Measurements from ENCODE around the gene LRRN4CL. TPM values are rescaled to one million over a fixed set of nuclear protein-coding genes. Genes with fewer than 3 reads are reported as not detected.

Gene LRRN4CL
- total and polyA plus RNA-seq, 2 of the 8 experiments (the other 6 are each of a cell fraction or from before 2014, with no cell fraction given), result 0.05 to 0.26 TPM

- TF ChIP-seq, protein P1, sequence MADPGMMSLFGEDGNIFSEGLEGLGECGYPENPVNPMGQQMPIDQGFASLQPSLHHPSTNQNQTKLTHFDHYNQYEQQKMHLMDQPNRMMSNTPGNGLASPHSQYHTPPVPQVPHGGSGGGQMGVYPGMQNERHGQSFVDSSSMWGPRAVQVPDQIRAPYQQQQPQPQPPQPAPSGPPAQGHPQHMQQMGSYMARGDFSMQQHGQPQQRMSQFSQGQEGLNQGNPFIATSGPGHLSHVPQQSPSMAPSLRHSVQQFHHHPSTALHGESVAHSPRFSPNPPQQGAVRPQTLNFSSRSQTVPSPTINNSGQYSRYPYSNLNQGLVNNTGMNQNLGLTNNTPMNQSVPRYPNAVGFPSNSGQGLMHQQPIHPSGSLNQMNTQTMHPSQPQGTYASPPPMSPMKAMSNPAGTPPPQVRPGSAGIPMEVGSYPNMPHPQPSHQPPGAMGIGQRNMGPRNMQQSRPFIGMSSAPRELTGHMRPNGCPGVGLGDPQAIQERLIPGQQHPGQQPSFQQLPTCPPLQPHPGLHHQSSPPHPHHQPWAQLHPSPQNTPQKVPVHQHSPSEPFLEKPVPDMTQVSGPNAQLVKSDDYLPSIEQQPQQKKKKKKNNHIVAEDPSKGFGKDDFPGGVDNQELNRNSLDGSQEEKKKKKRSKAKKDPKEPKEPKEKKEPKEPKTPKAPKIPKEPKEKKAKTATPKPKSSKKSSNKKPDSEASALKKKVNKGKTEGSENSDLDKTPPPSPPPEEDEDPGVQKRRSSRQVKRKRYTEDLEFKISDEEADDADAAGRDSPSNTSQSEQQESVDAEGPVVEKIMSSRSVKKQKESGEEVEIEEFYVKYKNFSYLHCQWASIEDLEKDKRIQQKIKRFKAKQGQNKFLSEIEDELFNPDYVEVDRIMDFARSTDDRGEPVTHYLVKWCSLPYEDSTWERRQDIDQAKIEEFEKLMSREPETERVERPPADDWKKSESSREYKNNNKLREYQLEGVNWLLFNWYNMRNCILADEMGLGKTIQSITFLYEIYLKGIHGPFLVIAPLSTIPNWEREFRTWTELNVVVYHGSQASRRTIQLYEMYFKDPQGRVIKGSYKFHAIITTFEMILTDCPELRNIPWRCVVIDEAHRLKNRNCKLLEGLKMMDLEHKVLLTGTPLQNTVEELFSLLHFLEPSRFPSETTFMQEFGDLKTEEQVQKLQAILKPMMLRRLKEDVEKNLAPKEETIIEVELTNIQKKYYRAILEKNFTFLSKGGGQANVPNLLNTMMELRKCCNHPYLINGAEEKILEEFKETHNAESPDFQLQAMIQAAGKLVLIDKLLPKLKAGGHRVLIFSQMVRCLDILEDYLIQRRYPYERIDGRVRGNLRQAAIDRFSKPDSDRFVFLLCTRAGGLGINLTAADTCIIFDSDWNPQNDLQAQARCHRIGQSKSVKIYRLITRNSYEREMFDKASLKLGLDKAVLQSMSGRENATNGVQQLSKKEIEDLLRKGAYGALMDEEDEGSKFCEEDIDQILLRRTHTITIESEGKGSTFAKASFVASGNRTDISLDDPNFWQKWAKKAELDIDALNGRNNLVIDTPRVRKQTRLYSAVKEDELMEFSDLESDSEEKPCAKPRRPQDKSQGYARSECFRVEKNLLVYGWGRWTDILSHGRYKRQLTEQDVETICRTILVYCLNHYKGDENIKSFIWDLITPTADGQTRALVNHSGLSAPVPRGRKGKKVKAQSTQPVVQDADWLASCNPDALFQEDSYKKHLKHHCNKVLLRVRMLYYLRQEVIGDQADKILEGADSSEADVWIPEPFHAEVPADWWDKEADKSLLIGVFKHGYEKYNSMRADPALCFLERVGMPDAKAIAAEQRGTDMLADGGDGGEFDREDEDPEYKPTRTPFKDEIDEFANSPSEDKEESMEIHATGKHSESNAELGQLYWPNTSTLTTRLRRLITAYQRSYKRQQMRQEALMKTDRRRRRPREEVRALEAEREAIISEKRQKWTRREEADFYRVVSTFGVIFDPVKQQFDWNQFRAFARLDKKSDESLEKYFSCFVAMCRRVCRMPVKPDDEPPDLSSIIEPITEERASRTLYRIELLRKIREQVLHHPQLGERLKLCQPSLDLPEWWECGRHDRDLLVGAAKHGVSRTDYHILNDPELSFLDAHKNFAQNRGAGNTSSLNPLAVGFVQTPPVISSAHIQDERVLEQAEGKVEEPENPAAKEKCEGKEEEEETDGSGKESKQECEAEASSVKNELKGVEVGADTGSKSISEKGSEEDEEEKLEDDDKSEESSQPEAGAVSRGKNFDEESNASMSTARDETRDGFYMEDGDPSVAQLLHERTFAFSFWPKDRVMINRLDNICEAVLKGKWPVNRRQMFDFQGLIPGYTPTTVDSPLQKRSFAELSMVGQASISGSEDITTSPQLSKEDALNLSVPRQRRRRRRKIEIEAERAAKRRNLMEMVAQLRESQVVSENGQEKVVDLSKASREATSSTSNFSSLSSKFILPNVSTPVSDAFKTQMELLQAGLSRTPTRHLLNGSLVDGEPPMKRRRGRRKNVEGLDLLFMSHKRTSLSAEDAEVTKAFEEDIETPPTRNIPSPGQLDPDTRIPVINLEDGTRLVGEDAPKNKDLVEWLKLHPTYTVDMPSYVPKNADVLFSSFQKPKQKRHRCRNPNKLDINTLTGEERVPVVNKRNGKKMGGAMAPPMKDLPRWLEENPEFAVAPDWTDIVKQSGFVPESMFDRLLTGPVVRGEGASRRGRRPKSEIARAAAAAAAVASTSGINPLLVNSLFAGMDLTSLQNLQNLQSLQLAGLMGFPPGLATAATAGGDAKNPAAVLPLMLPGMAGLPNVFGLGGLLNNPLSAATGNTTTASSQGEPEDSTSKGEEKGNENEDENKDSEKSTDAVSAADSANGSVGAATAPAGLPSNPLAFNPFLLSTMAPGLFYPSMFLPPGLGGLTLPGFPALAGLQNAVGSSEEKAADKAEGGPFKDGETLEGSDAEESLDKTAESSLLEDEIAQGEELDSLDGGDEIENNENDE (IDR thresholded peaks at IDR 0.05; ENCODE audit: insufficient replicate concordance, low read length), result no peak
- TF ChIP-seq MAX (IDR thresholded peaks at IDR 0.05) (no peak), CHD2 (IDR thresholded peaks at IDR 0.05; ENCODE audit: low read length) (no peak), NRF1 (IDR thresholded peaks at IDR 0.05; ENCODE audit: low read depth, low read length) (no peak), KDM4A (IDR thresholded peaks at IDR 0.05; ENCODE audit: low read depth, low read length, severe bottlenecking) (no peak), CEBPB (IDR thresholded peaks at IDR 0.05; ENCODE audit: low read depth, low read length) (no peak), EP300 (IDR thresholded peaks at IDR 0.05; ENCODE audit: borderline replicate concordance in 1 of 2, low read depth in 2 of 2, low read length in 2 of 2) (no peak), KDM5A (IDR thresholded peaks at IDR 0.05; ENCODE audit: low read length) (no peak), CTBP2 (IDR thresholded peaks at IDR 0.05; ENCODE audit: borderline replicate concordance, insufficient read depth, insufficient read length, low read length) (no peak), FOSL1 (IDR thresholded peaks at IDR 0.05; ENCODE audit: insufficient read depth, low read depth, low read length) (no peak)
These were observed at the start of gene LRRN4CL (continued) for GRCh38 chr11:62689421-62690183.

Measured in H1 (cell line).